GM12878 (cell line): ENCODE data around the gene PRR5L. TPM values are rescaled to one million over a fixed set of nuclear protein-coding genes. Genes with fewer than 3 reads are reported as not detected.

Experiments
- ATAC-seq: fragments of 200-7000 bp; cut with Tn5 transposase; 3 replicates; pipeline ENCODE4 v1.9.1; 2020; ENCODE audit warnings: mild to moderate bottlenecking, moderate library complexity
- BruUV-seq: library from RNA; stranded (reverse); fragments of 400-500 nt; replicated peaks from 2 replicates; lab custom pipeline; 2021; lab: Mats Ljungman, UMichigan
- CTCF ChIA-PET: fragments of 300-600 bp; sonication (Branson Sonifier 250); formaldehyde crosslinking; extraction: SDS; loops from one replicate; lab custom pipeline; 2021; ENCODE audit warnings: inconsistent platforms; lab: Yijun Ruan, JAX
- POLR2A ChIA-PET: fragments of 350-600 bp; formaldehyde crosslinking; extraction: SDS; loops from one replicate; lab custom pipeline; 2021; ENCODE audit warnings: inconsistent platforms; lab: Charles Lee
- RAD21 ChIA-PET: fragments of 300-600 bp; sonication (Branson Sonifier 250); formaldehyde crosslinking; loops from one replicate; lab custom pipeline; 2023; ENCODE audit warnings: antibody characterized with exemption; ENCODE audit not compliant: unreplicated experiment; lab: Charles Lee
- SMC1A ChIA-PET: fragments of 300-600 bp; sonication (Branson Sonifier 250); formaldehyde crosslinking; loops from one replicate; lab custom pipeline; 2023; ENCODE audit not compliant: unreplicated experiment, uncharacterized antibody; lab: Charles Lee
- DNase-seq: peaks from one replicate; pipeline ENCODE4 v3.0.0-alpha.2; 2011; ENCODE audit warnings: low read depth, low spot score
- FAIRE-seq: peaks from 3 replicates; lab custom pipeline; 2011; peaks lifted over from hg19 to GRCh38; lab: Jason Lieb, UNC
- H2AFZ ChIP-seq: 2 replicates; pipeline ENCODE4 v1.6.0; 2011; ENCODE audit warnings: low read depth, low read length, control low read depth; ENCODE audit not compliant: control insufficient read depth
- H3K27ac ChIP-seq: 2 replicates; pipeline ENCODE4 v1.5.1; 2011; ENCODE audit warnings: control low read depth; ENCODE audit not compliant: control insufficient read depth, insufficient read depth
- H3K27me3 ChIP-seq, 2 experiments: replicated peaks in 1 of 2; 2 replicates each; pipeline versions ENCODE4 v1.6.0 to v1.6.1; 2011; ENCODE audit warnings: low read length in 1 of 2; ENCODE audit not compliant: control insufficient read depth in 2 of 2, insufficient read depth in 2 of 2
- H3K36me3 ChIP-seq, 2 experiments: 2 replicates each; pipeline ENCODE4 v1.5.1; 2011; ENCODE audit warnings: low read length in 1 of 2; ENCODE audit not compliant: control insufficient read depth in 2 of 2, insufficient read depth in 2 of 2
- H3K4me1 ChIP-seq: 2 replicates; pipeline ENCODE4 v1.6.1; 2011; ENCODE audit warnings: mild to moderate bottlenecking, low read length, moderate library complexity, mixed read lengths; ENCODE audit not compliant: control insufficient read depth, insufficient read depth
- H3K4me2 ChIP-seq: 2 replicates; pipeline ENCODE4 v1.6.0; 2011; ENCODE audit warnings: control low read depth; ENCODE audit not compliant: control insufficient read depth, insufficient read depth
- H3K4me3 ChIP-seq: fragments of 200-600 bp; sonication (generic); 2 replicates; pipeline ENCODE4 v1.5.1; 2016
- H3K79me2 ChIP-seq: 2 replicates; pipeline ENCODE4 v1.6.0; 2011; ENCODE audit warnings: low read length; ENCODE audit not compliant: control insufficient read depth, insufficient read depth
- H3K9ac ChIP-seq: 2 replicates; pipeline ENCODE4 v1.8.0; 2011; ENCODE audit warnings: low read length, control low read depth, mixed read lengths; ENCODE audit not compliant: control insufficient read depth, insufficient read depth
- H3K9me3 ChIP-seq: replicated peaks from 3 replicates; pipeline ENCODE4 v1.5.1; 2011; ENCODE audit warnings: mild to moderate bottlenecking, low read length; ENCODE audit not compliant: control insufficient read depth, insufficient read depth
- H4K20me1 ChIP-seq: 2 replicates; pipeline ENCODE4 v1.6.0; 2011; ENCODE audit not compliant: control insufficient read depth, insufficient read depth
- BCLAF1 ChIP-seq: fragments of 450-650 bp; IDR thresholded peaks from 2 replicates; pipeline ENCODE4 v1.6.1; 2017; ENCODE audit warnings: antibody characterized with exemption, mild to moderate bottlenecking, moderate library complexity
- E2F4 ChIP-seq: IDR thresholded peaks from 2 replicates; pipeline ENCODE4 v1.6.1; 2012; ENCODE audit warnings: low read depth, low read length, improper control_type of control experiment
- FOS ChIP-seq: IDR thresholded peaks from 3 replicates; pipeline ENCODE4 v1.6.1; 2011; ENCODE audit warnings: borderline replicate concordance; ENCODE audit not compliant: insufficient read length; ENCODE audit errors: extremely low read depth
- GABPA ChIP-seq: IDR thresholded peaks from 2 replicates; pipeline ENCODE4 v1.6.1; 2014; ENCODE audit warnings: antibody characterized with exemption, low read depth, mild to moderate bottlenecking, inconsistent platforms
- IRF5 ChIP-seq: fragments of 450-650 bp; IDR thresholded peaks from 2 replicates; pipeline ENCODE4 v1.6.1; 2017; ENCODE audit warnings: borderline replicate concordance
- TARDBP ChIP-seq: IDR thresholded peaks from 2 replicates; pipeline ENCODE4 v1.6.1; 2016; ENCODE audit warnings: borderline replicate concordance
- USF2 ChIP-seq: IDR thresholded peaks from 2 replicates; pipeline ENCODE4 v1.6.1; 2011; ENCODE audit warnings: low read depth, low read length, improper control_type of control experiment, borderline replicate concordance
- ZBED1 ChIP-seq: IDR thresholded peaks from 2 replicates; pipeline ENCODE4 v1.6.1; 2016; ENCODE audit warnings: borderline replicate concordance
- ZNF217 ChIP-seq: fragments of 450-650 bp; IDR thresholded peaks from 2 replicates; pipeline ENCODE4 v1.6.1; 2017; ENCODE audit warnings: antibody characterized with exemption, mild to moderate bottlenecking
- ZSCAN29 ChIP-seq: fragments of 450-650 bp; IDR thresholded peaks from 2 replicates; pipeline ENCODE4 v1.6.1; 2017; ENCODE audit warnings: mild to moderate bottlenecking, moderate library complexity
- in situ Hi-C: fragments of 300-500 bp; cut with MboI; formaldehyde crosslinking; loops from 9 replicates; pipeline ENCODE4 v1.14.3; 2018; ENCODE audit warnings: mixed read lengths
- intact Hi-C: fragments of 100-400 bp; cut with micrococcal nuclease; formaldehyde crosslinking; loops from one replicate; pipeline ENCODE4 v1.14.2; 2022; ENCODE audit not compliant: unreplicated experiment
- polyA plus RNA-seq, 11 experiments: library from polyadenylated mRNA; depleted of rRNA in 4 of 11; unstranded in 6 of 11; stranded (reverse) in 5 of 11; fragments of >200 nt; fragmentation: Nextera tagmentation in 4 of 11; fragmentation: Illumina TruSeq in 1 of 11; extraction: Ambion mirVana in 4 of 11; extraction: Trizol in 1 of 11; gene quantifications; 1 replicate in 1 of 11; 2 replicates in 10 of 11; pipeline versions ENCODE4 v1.2.1 to v1.2.3, GENCODE V29; 2011 to 2016; ENCODE audit warnings: inconsistent platforms in 2 of 11, missing spikeins in 2 of 11, low read depth in 1 of 11
- total RNA-seq, 4 experiments: library from RNA; depleted of rRNA in 3 of 4; stranded (reverse); fragments of >200 nt in 3 of 4; fragmentation: Illumina TruSeq in 1 of 4; extraction: Trizol in 1 of 4; gene quantifications; 2 replicates each; pipeline versions ENCODE4 v1.2.1 to v1.2.3, GENCODE V29; 2013 to 2021

Gene PRR5L
- total and polyA plus RNA-seq, 10 of the 15 experiments (the other 5 are each of a cell fraction or from before 2014, with no cell fraction given): 0.11 to 4.2 (median 0.67) TPM; not detected in 1

- H3K36me3 ChIP-seq: no peaks in the 10 kb centered on the region
- SMC1A ChIA-PET: interaction anchor here (1.0 to 2.7 kb wide), 2 partner anchors 11 to 16 kb away, joined by 3 to 9 read pairs; no protein-coding TSS in a partner anchor
- no peak overlapping the region for H3K4me2 ChIP-seq
- RAD21 ChIA-PET: no interaction called here
- DNase-seq: no peak
- intact Hi-C loops (no loop called here), in situ Hi-C loops (no loop called here)
- no peak overlapping the region for H2AFZ ChIP-seq
- H4K20me1 ChIP-seq: no peaks in the 10 kb centered on the region
- no TSS peak for BruUV-seq
- H3K79me2 ChIP-seq: no peaks in the 10 kb centered on the region
- no peak overlapping the region for H3K4me3 ChIP-seq
- H3K27me3 ChIP-seq: peaks cover 0 to 3% of the 10 kb centered on the region in 2 experiments; a peak in 1 of 4 replicates
- CTCF ChIA-PET: interaction anchor here (0.9 kb wide), 1 partner anchor 74 kb away, joined by 3 read pairs; no protein-coding TSS in a partner anchor
- H3K27ac ChIP-seq: no peak overlapping the region
- H3K9ac ChIP-seq: no peak overlapping the region
- ATAC-seq: no peak
- no peak for FAIRE-seq
- H3K4me1 ChIP-seq: peaks cover 3% of the 10 kb centered on the region; the same call in 1 of the 2 replicates
- POLR2A ChIA-PET: interaction anchor here (0.6 kb wide), 1 partner anchor 38 kb away, joined by 5 read pairs; no protein-coding TSS in a partner anchor
- TF ChIP-seq BCLAF1: no peak
- no peak for TF ChIP-seq GABPA
- TF ChIP-seq FOS: no peak
- no peak for TF ChIP-seq ZBED1
- TF ChIP-seq TARDBP: no peak
- TF ChIP-seq ZSCAN29: no peak
- no peak for TF ChIP-seq USF2
- TF ChIP-seq E2F4: no peak
- no peak for TF ChIP-seq ZNF217
- no peak for TF ChIP-seq IRF5
- no peaks in the 10 kb centered on the region for H3K9me3 ChIP-seq
Measured at GRCh38 chr11:36365907-36366306, 69.8 kb downstream of the PRR5L start.
